ENCODE results near the gene PPY.
"Not testable (repeated sequence)": the region's sequence is repeated elsewhere in the genome, so short reads cannot be mapped to it uniquely, and the experiment has no call there.

The PPY gene, protein sequence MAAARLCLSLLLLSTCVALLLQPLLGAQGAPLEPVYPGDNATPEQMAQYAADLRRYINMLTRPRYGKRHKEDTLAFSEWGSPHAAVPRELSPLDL

GRCh38 chr17:43942051-43942685 is at the start of gene PPY:
Gene PPY (minus strand): TSS chr17:43942476. CDS start chr17:43941654, 822 bp downstream.
- no peak for DNase-seq (ENCODE audit: low read depth)

GRCh38 chr17:43988301-43988700 is 46.0 kb upstream of the PPY start:
- no peak for DNase-seq (ENCODE audit: low read depth)

DNA sequence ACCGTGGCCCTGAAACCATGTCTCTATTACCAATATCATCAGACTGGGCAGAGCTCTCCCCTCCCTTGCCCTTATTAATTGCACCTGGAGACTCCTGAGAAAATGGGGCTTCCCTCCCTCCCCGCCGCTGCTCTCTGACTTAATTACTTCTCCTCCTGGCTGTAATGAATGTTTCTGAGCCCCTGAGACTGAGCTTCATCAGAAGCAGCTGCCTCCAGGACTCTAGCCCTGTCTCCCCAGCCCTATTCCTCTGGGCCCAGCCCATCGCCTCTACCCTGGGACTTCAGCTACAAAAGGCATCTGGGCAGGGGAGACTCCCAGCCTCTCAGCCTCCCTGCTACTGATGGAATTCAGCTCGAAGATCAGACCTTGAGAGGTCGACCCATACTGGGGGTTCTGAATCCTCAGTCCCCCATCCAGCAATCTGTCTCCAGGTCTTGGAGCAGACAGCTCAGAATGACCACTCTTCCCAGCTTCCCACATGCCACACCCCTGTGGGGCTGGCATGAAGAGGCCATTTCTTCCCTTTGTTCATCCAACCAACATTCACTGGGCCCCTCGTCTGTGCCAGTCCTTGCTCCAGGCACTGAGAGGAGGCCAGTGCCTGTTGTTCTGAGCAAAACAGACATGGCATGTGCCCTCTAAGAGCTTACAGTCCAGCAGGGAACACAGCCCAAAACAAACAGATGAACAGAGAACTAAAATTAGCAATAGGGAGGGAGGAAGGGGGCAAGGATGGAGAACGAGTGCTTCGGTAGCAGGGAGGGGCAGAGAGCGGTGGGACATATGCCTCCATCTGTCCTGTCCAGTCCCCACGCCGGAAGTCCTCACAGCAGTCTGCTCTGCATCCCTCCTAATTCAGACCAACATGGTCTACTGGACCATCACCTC is 45.1 kb upstream of the PPY start:
- DNase-seq (ENCODE audit: low read depth), result no peak

DNA sequence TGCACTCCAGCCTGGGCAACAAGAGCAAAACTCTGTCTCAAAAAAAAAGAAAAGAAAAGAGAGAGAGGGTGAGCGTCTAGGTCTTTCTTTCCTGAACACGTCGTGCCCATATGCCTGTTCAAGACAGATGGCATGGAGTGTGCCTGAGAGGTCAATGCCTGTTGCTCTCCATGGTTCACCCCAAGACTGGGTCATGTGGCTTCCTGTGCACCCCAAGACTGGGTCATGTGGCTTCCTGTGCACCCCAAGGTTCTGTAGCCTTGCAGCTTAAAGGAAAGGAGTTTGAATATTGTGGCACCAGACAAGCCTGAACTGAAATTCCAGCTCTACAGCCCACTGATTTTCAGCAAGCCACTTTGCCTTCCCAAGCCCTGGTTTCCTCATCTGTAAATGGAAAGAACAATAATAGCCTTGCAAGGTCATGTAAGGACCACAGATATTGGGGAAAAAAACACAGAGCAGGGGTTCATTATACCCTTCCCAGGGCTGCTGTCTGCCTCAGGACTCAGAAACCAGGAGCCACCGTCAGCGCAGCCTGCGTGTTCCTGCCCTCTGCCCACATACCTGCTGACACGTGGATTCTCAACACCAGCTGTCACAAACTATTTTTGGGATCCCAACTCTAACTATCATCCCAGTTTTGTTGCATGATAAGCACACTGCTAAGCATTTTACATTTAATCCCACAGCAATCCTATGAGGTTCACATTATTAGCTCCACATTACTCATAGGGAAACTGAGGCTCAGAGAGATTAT is 44.1 kb upstream of the PPY start:
- DNase-seq (ENCODE audit: low read depth), result no peak

- no peak for DNase-seq (ENCODE audit: low read depth)
Measured at GRCh38 chr17:43984521-43984920, 42.2 kb upstream of the PPY start.

DNA sequence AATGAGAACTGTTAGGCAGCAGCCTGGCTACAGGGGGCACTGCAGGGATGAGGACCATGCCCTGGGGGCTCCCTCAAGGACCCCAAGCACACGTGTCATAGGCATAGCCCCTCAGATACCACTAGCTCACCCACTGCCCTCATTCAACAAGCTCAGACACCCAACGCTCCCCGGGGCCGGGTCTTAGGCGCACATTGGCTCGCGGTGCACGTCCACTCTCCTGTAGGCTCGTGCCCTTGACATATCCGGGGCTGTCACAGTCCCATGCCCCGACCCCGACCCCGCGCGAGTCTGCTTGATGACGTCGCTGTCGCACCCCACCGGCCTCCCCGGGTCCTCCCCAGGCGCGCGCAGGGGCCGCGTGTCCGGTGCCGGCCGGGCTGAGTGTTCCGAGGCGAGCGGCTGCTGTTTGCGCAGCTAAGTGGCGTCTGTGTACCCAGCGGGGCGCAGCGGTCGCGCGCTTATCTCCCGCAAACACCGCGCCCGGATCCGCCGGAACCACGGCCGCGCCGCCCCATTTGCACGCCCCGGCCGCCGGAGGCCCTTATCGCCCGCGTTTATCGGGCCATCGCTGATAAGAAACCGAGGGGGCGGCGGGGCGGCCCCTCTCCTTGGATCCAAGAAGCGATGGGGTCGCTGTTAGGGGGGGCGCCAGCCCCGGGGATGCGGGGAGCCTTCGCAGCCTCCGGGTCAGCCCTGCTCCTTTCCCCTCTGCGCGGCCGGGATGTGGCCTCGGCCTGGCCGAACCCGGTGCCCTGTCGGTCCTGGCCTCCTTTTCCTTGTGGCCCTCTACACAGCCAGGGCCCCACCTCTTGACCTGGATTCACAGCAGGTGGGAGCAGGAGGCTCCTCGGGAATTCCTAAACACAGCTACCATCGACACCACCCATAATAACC is 41.5 kb upstream of the PPY start:
- no peak for DNase-seq (ENCODE audit: low read depth)

GRCh38 chr17:43983196-43983514 is 40.9 kb upstream of the PPY start:
- DNase-seq (ENCODE audit: low read depth), result no peak

GRCh38 chr17:43982171-43982570 is 39.9 kb upstream of the PPY start:
- DNase-seq (ENCODE audit: low read depth), result no peak

DNA sequence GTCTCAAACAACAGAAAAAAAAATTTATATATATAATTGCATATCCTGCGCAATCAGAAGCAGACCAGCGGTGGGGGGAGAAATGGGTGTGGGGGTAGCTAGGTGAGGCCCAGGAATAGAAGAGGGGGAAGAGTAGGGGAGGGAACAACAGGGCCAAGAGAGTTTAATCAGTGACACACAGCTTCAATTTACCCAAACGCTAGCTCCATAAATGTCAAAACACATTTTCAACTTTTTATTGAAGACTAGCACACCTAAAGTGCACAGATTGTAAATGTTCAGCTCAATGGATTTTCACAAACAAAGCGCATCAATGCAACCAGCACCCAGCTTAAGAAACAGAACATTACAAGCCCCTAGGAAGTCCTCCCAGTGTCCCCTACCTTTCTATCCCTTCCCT is 37.4 kb upstream of the PPY start:
- DNase-seq (ENCODE audit: low read depth), result no peak

GRCh38 chr17:43979011-43979410 is 36.7 kb upstream of the PPY start:
- no peak for DNase-seq (ENCODE audit: low read depth)

DNA sequence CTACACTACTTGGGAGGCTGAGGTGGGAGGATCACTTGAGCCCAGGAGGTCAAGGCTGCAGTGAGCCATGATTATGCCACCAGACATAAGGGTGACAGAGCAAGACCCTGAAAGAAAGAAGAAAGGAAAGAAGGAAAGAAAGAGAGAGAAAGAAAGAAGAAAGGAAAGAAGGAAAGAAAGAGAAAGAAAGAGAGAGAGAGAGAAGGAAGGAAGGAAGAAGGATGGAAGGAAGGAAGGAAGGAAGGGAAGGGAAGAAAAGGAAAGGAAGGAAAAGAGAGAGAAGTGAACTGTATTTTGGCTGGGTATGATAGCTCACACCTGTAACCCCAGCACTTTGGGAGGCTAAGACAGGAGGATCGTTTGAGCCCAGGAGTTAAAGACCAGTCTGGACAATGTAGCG is 35.8 kb upstream of the PPY start:
- DNase-seq (ENCODE audit: low read depth), result no peak

GRCh38 chr17:43976963-43977837 is 34.9 kb upstream of the PPY start:
- no peak for DNase-seq (ENCODE audit: low read depth)

- no peak for DNase-seq (ENCODE audit: low read depth)
Measured at GRCh38 chr17:43975898-43976297, 33.6 kb upstream of the PPY start.

GRCh38 chr17:43974382-43975266 is 32.3 kb upstream of the PPY start:
- DNase-seq (ENCODE audit: low read depth), result no peak

- DNase-seq (ENCODE audit: low read depth), result not testable (repeated sequence)
Measured at GRCh38 chr17:43972444-43973212, 30.4 kb upstream of the PPY start.

- DNase-seq (ENCODE audit: low read depth), result not testable (repeated sequence)
Measured at GRCh38 chr17:43971436-43971835, 29.2 kb upstream of the PPY start.

GRCh38 chr17:43970366-43970765 is 28.1 kb upstream of the PPY start:
- no peak for DNase-seq (ENCODE audit: low read depth)

DNA sequence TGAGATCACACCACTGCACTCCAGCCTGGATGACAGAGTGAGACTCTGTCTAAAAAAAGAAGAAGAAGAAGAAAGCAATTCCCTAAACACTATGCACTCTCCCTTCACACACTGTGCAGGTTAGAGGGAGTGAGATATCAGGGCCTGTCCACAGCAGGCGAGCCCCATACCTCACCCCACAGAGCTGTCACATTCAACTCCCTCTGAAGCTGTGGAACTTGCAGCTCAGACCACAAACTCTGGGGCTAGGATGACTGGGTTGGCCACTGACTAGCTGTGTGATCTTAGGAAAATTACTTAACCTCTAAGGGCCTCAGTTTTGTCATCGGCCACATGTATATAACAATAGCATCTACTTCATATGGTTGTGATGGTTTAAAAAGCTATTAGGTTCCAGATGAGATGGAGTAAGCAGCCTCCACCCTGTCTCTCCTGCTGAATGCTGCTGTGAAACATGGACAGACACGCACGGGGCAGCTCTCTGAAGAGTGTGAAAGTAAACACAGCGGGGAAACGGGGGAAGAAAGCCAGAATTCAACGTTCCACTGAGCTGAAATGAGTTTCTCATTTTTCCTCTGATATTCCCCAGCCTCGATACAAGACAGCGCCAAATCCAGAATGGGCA is 25.1 kb upstream of the PPY start:
- no peak for DNase-seq (ENCODE audit: low read depth)
